GM19193 (cell line): ENCODE data around the gene TMEM79.

Source experiments
- POLR2A ChIP-seq: IDR thresholded peaks from 4 replicates; pipeline ENCODE4 v1.6.1; 2011; ENCODE audit not compliant: insufficient read depth, insufficient read length; ENCODE audit errors: extremely low read depth

Gene TMEM79

GRCh38 chr1:156284112-156284511 lies at the start of gene TMEM79:
Gene TMEM79, plus strand, starts transcription at chr1:156284325. Its CDS starts 902 bp downstream, at chr1:156285227.
- TF ChIP-seq POLR2A: no peak

- TF ChIP-seq POLR2A: no peak
Observed at GRCh38 chr1:156236164-156236563, 48.0 kb upstream of the TMEM79 start.

GRCh38 chr1:156238248-156238647 lies 45.9 kb upstream of the TMEM79 start:
- no peak for TF ChIP-seq POLR2A

GRCh38 chr1:156241311-156241811 lies 42.8 kb upstream of the TMEM79 start:
- TF ChIP-seq POLR2A: no peak

- TF ChIP-seq POLR2A: no peak
Observed at GRCh38 chr1:156241926-156242325, 42.2 kb upstream of the TMEM79 start, which contains the start of gene BGLAP. Gene BGLAP, plus strand, starts transcription at chr1:156242184. Its CDS starts 48 bp downstream, at chr1:156242232.

- TF ChIP-seq POLR2A: no peak
Observed at GRCh38 chr1:156242738-156243137, 41.4 kb upstream of the TMEM79 start.

GRCh38 chr1:156244126-156244525 lies 40.0 kb upstream of the TMEM79 start:
- TF ChIP-seq POLR2A: no peak

GRCh38 chr1:156244712-156245111 lies 39.4 kb upstream of the TMEM79 start:
- no peak for TF ChIP-seq POLR2A

GRCh38 chr1:156245451-156246232 lies 38.5 kb upstream of the TMEM79 start:
- TF ChIP-seq POLR2A: peak; percentile 23

- no peak for TF ChIP-seq POLR2A
Observed at GRCh38 chr1:156246241-156246780, 37.8 kb upstream of the TMEM79 start.

GRCh38 chr1:156246781-156247459 lies 37.2 kb upstream of the TMEM79 start:
- TF ChIP-seq POLR2A: no peak

GRCh38 chr1:156247460-156248322 lies 36.4 kb upstream of the TMEM79 start, which contains the start of gene PAQR6:
Gene PAQR6, minus strand, starts transcription at chr1:156248056. Its CDS starts 1,325 bp downstream, at chr1:156246731.
- TF ChIP-seq POLR2A: peak; percentile 26

GRCh38 chr1:156248323-156248683 lies 35.8 kb upstream of the TMEM79 start:
- TF ChIP-seq POLR2A: no peak

- TF ChIP-seq POLR2A: no peak
Observed at GRCh38 chr1:156249593-156249992, 34.5 kb upstream of the TMEM79 start.
